HG03064 (cell line): ENCODE data around the gene ALPP.

Experiments used
- ATAC-seq: cut with Tn5 transposase; IDR thresholded peaks from one replicate; pipeline ENCODE4 v1.9.1; 2021; ENCODE audit warnings: low read depth; ENCODE audit not compliant: unreplicated experiment

The ALPP gene

GRCh38 chr2:232340171-232340935 is 38.2 kb upstream of the ALPP start:
- no peak for ATAC-seq

GRCh38 chr2:232341061-232341738 is 37.4 kb upstream of the ALPP start:
- ATAC-seq, result no peak

GRCh38 chr2:232341739-232342126 is 36.8 kb upstream of the ALPP start:
- ATAC-seq, result no peak

- no peak for ATAC-seq
Measured at GRCh38 chr2:232342635-232343565, 35.7 kb upstream of the ALPP start.

- no peak for ATAC-seq
Measured at GRCh38 chr2:232343821-232344220, 34.7 kb upstream of the ALPP start.

- no peak for ATAC-seq
Measured at GRCh38 chr2:232345251-232345650, 33.3 kb upstream of the ALPP start.

GRCh38 chr2:232347369-232347768 is 31.2 kb upstream of the ALPP start:
- no peak for ATAC-seq

- no peak for ATAC-seq
Measured at GRCh38 chr2:232348936-232349335, 29.6 kb upstream of the ALPP start.

- no peak for ATAC-seq
Measured at GRCh38 chr2:232349546-232349945, 29.0 kb upstream of the ALPP start.

- ATAC-seq, result no peak
Measured at GRCh38 chr2:232349946-232350635, 28.5 kb upstream of the ALPP start.

GRCh38 chr2:232350804-232351685 is 27.5 kb upstream of the ALPP start:
- no peak for ATAC-seq

GRCh38 chr2:232351686-232352510 is 26.7 kb upstream of the ALPP start:
- no peak for ATAC-seq

GRCh38 chr2:232352511-232353091 is 25.9 kb upstream of the ALPP start:
- no peak for ATAC-seq

GRCh38 chr2:232353096-232353495 is 25.5 kb upstream of the ALPP start:
- ATAC-seq, result no peak

- no peak for ATAC-seq
Measured at GRCh38 chr2:232353660-232354059, 24.9 kb upstream of the ALPP start.

- ATAC-seq, result no peak
Measured at GRCh38 chr2:232354069-232354468, 24.5 kb upstream of the ALPP start.

- ATAC-seq, result no peak
Measured at GRCh38 chr2:232361646-232362045, 16.9 kb upstream of the ALPP start.

- ATAC-seq, result no peak
Measured at GRCh38 chr2:232362174-232362900, 16.2 kb upstream of the ALPP start.
